Stimulated activated CD4-positive, alpha-beta T cell treated with anti-CD3 and anti-CD28 coated beads, TNF-alpha, amount 100 ng/mL, for 24 hours (primary cell): ENCODE measurements around the gene LYRM4.

Experiments used
- DNase-seq, 3 experiments: peaks; one replicate each; pipeline ENCODE4 v3.0.0-alpha.2; 2020; ENCODE audit warnings: low read depth in 3 of 3

Gene LYRM4

DNA sequence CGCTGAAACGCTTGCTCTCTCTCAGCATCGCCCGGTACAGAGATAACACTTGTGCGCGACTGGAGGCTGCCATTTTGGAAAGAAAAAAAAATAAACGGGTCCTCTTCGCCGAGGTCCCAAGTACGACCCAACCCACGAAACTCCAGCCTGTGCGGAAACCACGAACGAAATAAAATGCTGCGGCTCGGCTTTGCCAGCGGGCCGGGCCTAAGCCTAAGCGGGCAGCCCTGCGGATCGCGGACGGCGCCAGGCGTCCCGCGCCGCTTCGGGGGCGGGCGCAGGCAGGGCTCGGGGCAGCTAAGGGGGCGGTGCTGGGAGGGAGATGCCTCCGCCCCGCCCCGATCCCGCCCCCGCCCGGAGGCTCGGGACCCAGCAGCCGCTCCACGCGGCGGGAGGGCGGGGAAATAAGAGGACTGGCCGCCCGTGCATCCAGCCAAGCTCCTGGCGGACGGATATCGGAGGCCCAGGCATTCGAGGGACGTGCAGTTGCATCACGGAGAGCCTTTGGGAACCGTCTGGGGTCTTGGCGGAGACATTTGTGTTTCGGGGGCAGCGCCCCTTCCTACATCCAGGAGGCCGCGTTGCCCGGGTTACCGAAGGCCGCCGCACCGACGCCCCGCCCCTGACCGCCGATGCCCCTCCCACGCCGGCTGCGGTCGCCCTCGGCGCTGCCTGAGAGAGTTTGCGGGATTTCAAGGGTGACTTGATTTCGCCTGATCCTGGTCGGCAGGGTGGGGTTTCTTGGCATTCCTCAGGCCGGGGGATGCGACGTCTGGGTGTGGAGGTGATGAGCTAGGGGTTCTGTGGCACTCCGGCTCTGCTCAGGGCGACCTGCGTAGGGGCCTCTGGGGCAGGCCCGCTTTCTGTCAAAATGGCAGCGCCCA, at the start of gene LYRM4, which contains the start of gene FARS2:
TSS of gene LYRM4 (minus strand) at position 290 of the 884 bp plus-strand sequence. CDS start at position 73, 217 bp downstream.
TSS of gene FARS2 (plus strand) at position 853 of the 884 bp plus-strand sequence.
- peak; percentile 83 to 85 (median 83) for DNase-seq

DNA sequence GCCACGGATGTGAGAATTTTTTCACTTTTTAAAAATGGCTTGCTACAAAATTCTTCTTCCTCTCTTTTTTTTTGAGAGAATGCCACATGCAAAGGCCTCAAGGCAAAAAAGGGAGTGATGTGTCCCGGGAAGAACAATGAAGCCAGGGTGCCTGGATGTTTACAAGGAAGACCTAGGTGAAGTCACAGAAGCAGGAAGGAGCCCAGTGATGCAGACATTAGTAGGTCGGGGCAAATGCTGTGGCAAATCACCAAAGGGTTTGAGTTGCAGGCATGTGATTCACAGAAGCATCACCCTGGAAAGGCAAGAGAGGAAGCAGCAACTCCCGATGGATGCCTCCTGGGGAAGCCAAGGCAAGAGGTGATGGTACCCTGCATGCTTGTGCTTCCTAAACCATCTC, 47.3 kb upstream of the LYRM4 start:
- no peak for DNase-seq

DNA sequence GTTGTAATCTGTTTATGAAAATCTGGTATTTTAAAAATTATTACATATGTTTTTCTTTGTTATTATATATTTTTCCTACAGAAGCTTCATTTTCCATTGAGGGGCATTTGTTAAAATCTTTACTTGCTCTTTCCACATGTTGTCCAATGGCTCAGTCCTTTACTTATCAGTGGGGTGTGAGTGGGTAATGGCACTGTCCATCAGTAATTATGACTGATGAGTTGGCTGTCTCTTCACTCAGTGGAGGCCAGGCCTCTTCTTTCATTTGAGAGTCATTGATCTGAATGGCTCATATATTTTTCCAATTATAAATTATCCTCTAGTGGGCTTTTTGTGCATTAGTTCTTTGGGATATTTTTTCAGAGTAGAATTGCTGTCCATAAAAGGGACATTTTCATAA, 46.3 kb upstream of the LYRM4 start:
- no peak for DNase-seq

DNA sequence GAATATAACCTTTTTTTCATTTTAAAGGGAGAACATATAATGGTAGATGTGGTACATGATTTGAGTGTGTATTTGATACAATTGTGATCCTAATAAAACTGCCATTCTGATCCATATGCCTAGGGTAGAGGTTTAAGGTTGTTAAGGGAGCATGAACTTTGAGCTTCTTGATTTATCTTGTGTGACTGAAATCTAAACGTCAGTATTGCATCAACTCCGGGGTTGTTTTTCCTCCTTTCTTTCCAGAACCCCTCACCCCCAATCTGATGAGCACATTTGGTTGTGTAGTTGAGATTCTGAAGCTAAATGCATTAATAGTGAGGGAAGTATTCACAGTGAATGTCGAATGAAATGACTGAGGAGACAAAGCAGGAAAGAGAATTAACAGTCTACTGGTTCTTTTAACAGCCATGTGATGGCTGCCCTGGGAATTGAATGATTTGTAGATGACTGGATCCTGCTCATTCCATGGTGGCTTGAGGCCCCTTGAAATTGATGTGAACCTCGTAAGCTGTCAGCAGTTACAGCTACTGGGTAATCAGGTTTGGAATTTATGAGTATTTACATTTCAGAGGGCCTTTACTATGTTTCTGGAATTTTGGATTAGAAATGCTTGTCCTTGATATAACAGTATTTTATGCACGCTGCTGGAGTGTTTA, 45.3 kb upstream of the LYRM4 start:
- DNase-seq = no peak

GRCh38 chr6:5303682-5304081, 42.9 kb upstream of the LYRM4 start:
- DNase-seq = no peak

DNA sequence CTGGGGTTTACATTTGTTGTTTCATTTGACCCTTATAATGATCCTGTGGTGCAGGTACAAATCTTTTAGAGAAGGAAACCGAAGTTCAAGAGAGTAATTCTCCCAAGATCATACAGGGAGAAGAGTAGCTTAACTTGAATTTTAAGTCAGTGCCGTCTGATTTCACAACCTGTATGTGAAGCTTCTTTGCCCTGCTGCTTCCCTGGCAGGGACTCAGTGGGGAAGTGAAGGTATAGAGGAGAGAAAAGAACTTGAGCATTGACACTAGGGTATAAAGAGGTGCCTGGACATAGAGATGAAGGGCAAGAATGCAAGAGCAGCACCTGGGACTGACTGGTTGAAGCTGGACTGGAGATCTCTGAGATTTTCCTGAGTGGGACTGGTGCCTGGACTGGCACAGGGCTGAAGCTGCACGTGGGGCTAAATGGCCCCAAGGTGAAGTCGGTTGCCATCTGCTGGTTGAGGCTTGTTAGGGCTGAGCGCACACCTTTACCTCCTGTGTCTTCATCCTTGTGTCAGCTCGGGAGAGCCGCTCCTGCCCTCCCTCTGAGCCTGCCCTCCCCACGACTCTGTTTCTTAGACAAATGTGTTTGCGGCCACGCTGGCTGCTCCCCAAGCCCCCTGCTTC, 42.4 kb upstream of the LYRM4 start:
- DNase-seq = peak; percentile 21 to 41 (median 38)

GRCh38 chr6:5302220-5302946, 41.6 kb upstream of the LYRM4 start:
- DNase-seq = peak in 2 of 3 experiments; percentile 12 to 20

DNA sequence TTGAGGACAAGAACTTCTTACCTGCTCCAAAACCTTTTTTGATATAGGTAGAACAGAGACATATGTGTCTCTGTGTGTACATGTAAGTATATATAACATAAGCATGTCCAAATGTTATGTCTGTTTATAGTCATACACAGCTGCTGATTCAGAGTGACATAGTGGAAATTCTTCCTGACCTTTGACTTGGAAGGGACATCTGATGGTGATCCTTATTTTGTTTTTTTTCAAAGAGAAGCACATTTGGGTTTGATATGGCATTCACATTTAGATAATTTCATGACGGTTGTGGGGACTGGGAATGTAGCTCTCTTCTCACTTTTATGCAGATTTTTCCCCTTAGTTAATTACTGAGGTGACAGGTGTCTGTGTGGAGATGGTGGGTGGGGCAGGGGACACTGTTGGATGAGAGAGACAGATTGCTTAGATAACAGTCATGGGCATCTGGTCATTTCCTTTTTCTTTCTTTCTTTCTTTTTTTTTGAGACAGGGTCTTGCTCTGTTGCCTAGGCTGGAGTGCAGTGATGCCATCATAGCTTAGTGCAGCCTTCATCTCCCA, 39.5 kb upstream of the LYRM4 start:
- no peak for DNase-seq

DNA sequence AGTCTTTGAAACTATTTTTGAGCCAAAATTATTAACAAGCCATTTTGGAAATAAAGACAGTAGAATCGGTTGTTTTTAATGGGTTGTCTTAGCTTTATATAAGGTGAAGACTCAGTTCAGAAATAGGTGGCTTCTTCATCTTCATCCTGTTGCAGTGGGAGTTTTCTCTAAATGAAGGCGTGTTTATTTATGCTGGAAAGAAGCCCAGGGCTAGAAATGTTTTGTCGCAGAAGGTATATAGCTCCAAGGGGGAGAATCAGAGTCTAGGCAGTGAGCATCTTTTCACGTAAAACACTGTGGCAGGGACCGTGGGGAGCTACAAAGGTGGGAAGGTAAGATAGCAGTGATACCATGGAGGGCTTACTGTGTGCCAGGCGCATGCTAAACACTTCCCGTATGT, 34.9 kb upstream of the LYRM4 start:
- no peak for DNase-seq

DNA sequence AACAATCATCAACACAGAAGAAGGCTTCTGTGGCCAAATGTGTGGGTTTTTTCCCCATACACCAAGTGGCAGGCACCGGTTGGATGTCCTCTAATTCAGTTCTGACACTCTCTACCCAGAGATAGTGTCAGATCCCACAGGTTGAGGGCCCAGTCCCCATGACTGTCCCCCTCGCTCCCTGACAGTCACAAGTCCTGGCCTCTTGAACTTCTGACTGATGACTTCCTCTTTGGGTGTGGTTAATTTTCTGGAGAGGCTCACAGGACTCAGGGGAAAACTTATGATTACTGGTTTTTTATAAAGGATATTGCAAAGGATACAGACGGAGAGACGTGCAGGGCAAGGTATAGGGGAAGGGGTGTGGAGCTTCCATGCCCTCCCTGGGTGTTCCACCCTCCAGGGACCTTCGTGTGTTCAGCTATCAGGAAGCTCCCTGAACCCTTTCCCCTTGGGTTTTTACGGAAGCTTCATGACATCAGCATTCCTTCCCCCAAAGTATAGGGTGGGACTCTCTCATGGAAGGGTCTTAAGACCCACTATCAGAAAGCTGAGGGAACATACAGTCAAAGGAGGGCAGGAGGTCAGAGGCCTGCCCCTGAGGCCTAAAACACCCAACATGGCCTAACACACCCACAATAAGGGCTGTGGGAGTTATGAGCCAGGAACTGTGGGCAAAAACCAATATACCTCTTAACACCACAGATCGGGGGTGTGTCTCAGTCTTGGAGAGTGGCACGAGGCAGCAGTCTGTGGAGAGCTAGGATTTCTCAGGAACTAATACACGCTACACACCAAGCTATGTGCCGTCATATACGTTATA, 33.9 kb upstream of the LYRM4 start:
- no peak for DNase-seq

- no peak for DNase-seq
These were observed 32.9 kb upstream of the LYRM4 start for GRCh38 chr6:5293692-5294091.

GRCh38 chr6:5292154-5292553, 31.4 kb upstream of the LYRM4 start:
- DNase-seq = no peak

- no peak for DNase-seq
These were observed 29.8 kb upstream of the LYRM4 start for GRCh38 chr6:5290500-5290899.

GRCh38 chr6:5290097-5290496, 29.3 kb upstream of the LYRM4 start:
- DNase-seq = no peak

- no peak for DNase-seq
These were observed 27.2 kb upstream of the LYRM4 start for GRCh38 chr6:5287966-5288297.

DNA sequence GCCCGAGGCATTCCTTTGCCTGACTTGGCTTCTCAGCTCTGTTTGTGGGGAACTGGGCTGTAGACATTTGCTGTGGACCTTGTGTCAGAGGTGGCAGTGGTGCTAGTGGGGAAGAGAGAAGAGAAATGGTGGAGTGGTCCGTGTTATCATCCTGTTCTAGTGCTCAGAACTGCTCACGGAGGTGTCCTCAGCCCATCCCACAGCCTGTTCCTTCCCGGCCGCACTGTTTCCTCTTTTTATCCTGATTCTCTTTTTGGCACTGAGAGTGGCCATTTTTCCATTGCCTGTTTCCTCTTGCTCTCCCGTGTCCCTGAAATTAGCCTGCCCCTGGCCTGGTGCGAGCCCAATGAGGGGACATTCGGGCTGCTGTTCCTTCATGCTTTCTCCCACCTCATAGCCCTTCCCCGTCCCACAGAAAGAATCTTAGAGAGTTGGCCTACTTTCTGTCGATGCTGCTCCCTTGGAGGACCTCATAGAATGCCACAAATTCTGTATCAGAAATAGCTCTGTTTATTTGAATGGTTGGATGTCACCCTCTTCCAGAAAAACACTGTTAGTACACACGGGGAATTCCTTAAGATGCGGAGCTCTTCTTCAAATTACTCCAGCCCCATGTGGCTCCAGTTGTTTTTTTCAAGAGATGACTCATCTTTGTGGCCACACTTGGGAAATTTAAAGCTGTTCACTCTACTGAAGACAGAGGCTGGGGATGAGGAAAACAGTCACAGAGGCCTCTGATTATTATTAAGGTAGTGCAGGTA, 26.6 kb upstream of the LYRM4 start:
- DNase-seq = no peak

DNA sequence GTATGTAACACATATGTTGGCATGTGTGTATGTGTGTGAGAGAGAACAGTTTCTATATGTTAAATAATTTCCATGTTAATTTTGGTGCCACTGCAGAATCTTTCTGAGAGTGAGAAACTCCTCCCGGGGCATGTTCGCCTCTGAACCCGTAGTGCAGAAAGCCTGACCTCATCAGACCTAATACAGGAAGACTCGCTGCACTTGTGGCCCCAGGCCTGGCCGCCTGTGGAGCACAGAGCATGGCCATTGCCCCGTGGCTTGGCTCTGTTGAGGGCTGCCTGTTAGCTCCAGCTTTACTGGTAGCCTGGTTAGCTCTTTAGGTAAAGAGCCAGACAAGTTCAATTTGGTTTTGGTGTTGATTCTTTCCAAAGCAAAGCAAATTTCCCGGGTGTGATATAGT, 26.0 kb upstream of the LYRM4 start:
- DNase-seq = no peak

DNA sequence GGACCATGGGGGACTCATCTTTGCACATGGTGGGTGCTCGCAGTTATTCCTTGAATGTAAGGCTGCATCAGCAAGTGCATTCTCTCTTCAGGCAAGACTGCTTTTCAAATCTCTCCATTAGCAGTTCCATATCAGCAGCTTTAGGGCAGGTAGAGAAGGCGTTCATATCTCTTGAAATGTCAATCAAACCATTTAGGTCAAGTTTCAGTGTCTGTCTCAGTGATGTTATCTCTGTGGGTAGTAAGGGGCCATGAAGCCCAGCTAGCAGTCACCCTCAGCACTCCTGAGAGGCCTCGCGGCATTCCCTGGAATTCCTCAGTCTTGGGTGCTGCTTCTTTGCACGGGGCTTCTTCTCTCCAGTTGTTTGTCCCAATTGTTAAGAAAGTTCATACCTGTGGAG, 24.8 kb upstream of the LYRM4 start:
- DNase-seq = no peak

DNA sequence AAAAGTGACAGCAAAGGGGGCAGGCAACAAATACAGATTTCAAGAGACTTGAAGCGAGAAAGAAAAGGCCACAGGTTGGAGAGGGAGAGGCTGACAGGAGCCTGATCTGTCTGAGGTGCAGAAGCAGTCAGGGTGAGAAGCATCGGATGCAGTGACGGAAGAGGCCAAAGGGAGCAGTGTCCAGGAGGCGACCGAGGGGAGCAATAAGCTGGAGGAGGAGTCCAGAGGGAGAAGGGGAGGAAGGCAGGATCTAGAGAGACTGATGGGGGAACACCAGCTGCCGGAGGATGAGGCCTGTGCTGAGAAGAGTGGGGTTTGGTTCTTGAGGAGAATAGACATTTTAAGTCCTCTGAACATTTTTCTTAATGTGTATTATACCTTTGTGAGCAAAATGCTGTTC, 24.3 kb upstream of the LYRM4 start:
- no peak for DNase-seq

- DNase-seq = no peak
These were observed 21.5 kb upstream of the LYRM4 start for GRCh38 chr6:5282191-5282623.
